PC-3 (cell line): ENCODE data around the gene VKORC1L1. TPM values are rescaled to one million over a fixed set of nuclear protein-coding genes. Genes with fewer than 3 reads are reported as not detected.
"Not testable (repeated sequence)": the region's sequence is repeated elsewhere in the genome, so short reads cannot be mapped to it uniquely, and the experiment has no call there.

Experiments used
- ATAC-seq: fragments of 200-7000 bp; cut with Tn5 transposase; 2 replicates; pipeline ENCODE4 v1.9.1; 2020; ENCODE audit warnings: mild to moderate bottlenecking, moderate library complexity
- BruUV-seq: library from RNA; stranded (reverse); fragments of 400-500 nt; replicated peaks from 2 replicates; lab custom pipeline; 2021; lab: Mats Ljungman, UMichigan
- CTCF ChIA-PET: fragments of 300-600 bp; sonication (Branson Sonifier 250); formaldehyde crosslinking; loops from one replicate; lab custom pipeline; 2022; ENCODE audit warnings: antibody characterized with exemption; lab: Charles Lee
- POLR2A ChIA-PET: fragments of 300-600 bp; sonication (Branson Sonifier 250); formaldehyde crosslinking; loops from one replicate; lab custom pipeline; 2022; ENCODE audit warnings: antibody characterized with exemption; ENCODE audit not compliant: unreplicated experiment; lab: Charles Lee
- DNase-seq: peaks from one replicate; pipeline ENCODE4 v3.0.0-alpha.2; 2015
- H2AFZ ChIP-seq: fragments of 300-600 bp; sonication (generic); 2 replicates; pipeline ENCODE4 v1.6.0; 2016; ENCODE audit warnings: antibody characterized with exemption, low read length
- H3F3A ChIP-seq: fragments of 300-600 bp; sonication (generic); one replicate; pipeline ENCODE4 v1.6.0; 2017; ENCODE audit warnings: antibody characterized with exemption, low read length, control low read depth, mild to moderate bottlenecking; ENCODE audit not compliant: unreplicated experiment
- H3K27ac ChIP-seq: fragments of 300-600 bp; sonication (generic); 2 replicates; pipeline ENCODE4 v1.5.1; 2016; ENCODE audit warnings: mild to moderate bottlenecking, low read length
- H3K27me3 ChIP-seq: fragments of 300-600 bp; sonication (generic); 2 replicates; pipeline ENCODE4 v1.6.1; 2016; ENCODE audit warnings: low read length, mixed read lengths
- H3K36me3 ChIP-seq: fragments of 300-600 bp; sonication (generic); 2 replicates; pipeline ENCODE4 v1.6.1; 2016; ENCODE audit warnings: low read depth, mixed run types, low read length, mixed read lengths
- H3K4me1 ChIP-seq: fragments of 300-600 bp; sonication (generic); 2 replicates; pipeline ENCODE4 v1.5.1; 2016; ENCODE audit warnings: low read length; ENCODE audit not compliant: insufficient read depth
- H3K4me2 ChIP-seq: fragments of 300-600 bp; sonication (generic); 2 replicates; pipeline ENCODE4 v1.6.0; 2016; ENCODE audit warnings: low read length
- H3K4me3 ChIP-seq: fragments of 300-600 bp; sonication (generic); 2 replicates; pipeline ENCODE4 v1.5.1; 2016; ENCODE audit warnings: mild to moderate bottlenecking, low read length, mixed read lengths
- H3K79me2 ChIP-seq: fragments of 300-600 bp; sonication (generic); 2 replicates; pipeline ENCODE4 v1.6.1; 2017; ENCODE audit warnings: low read length, mixed read lengths
- H3K9ac ChIP-seq: fragments of 300-600 bp; sonication (generic); 2 replicates; pipeline ENCODE4 v1.6.0; 2016; ENCODE audit warnings: mild to moderate bottlenecking, low read length
- H3K9me2 ChIP-seq: fragments of 300-600 bp; sonication (generic); replicated peaks from 2 replicates; pipeline ENCODE4 v1.6.1; 2016; ENCODE audit warnings: mixed run types, low read length, mixed read lengths
- H3K9me3 ChIP-seq: fragments of 300-600 bp; sonication (generic); 2 replicates; pipeline ENCODE4 v1.6.1; 2016; ENCODE audit warnings: low read length, mixed read lengths
- H4K20me1 ChIP-seq: fragments of 300-600 bp; sonication (generic); 2 replicates; pipeline ENCODE4 v1.6.1; 2016; ENCODE audit warnings: low read length, mixed read lengths
- EZH2 ChIP-seq: fragments of 300-600 bp; sonication (generic); IDR thresholded peaks from one replicate; pipeline ENCODE4 v1.6.1; 2017; ENCODE audit warnings: antibody characterized with exemption, mild to moderate bottlenecking, low read length; ENCODE audit not compliant: unreplicated experiment
- EZH2phosphoT487 ChIP-seq: fragments of 300-600 bp; sonication (generic); IDR thresholded peaks from 2 replicates; pipeline ENCODE4 v1.6.1; 2018; ENCODE audit warnings: mild to moderate bottlenecking, antibody characterized with exemption, low read length, borderline replicate concordance
- intact Hi-C: fragments of 100-400 bp; cut with micrococcal nuclease; formaldehyde crosslinking; loops from 2 replicates; pipeline ENCODE4 v1.9.0; 2023
- total RNA-seq: library from RNA; depleted of rRNA; stranded (reverse); fragments of >200 nt; gene quantifications from 2 replicates; pipeline ENCODE4 v1.2.3, GENCODE V29; 2014
- TF ChIP-seq, protein P1 (sequence below): fragments of 300-600 bp; sonication (generic); conservative IDR thresholded peaks from 2 replicates; pipeline ENCODE4 v1.5.1; 2017; ENCODE audit warnings: antibody characterized with exemption, low read depth, mild to moderate bottlenecking, low read length

Gene VKORC1L1
- total RNA-seq, 1 experiment from 2014 or later = 7.6 TPM

DNA sequence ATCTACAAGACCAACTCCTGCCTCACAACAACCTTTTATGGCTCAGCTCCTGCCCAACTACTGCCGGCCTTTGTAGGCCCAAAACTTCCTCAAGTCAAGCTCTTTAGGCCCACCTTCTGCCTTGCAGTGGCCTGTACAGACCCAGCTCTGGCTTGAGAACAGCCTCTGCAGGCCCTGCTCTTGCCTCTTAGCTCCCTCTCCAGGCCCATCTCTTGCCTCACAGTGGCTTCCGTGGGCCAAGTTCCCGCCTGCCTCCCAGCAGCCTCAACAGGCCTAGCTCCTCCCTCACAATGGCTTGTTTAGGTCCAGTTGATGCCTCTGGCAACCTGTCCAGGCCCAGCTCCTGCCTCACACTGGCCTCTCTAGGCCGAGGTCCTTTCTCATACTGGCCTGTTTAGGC is 32.4 kb upstream of the VKORC1L1 start:
- no peaks in the 10 kb centered on the region for H3K79me2 ChIP-seq
- no peak overlapping the region for H3K9ac ChIP-seq
- no peaks in the 10 kb centered on the region for H3K27me3 ChIP-seq
- ChIA-PET CTCF (no interaction called here), POLR2A (no interaction called here)
- intact Hi-C loops = no loop called here
- no peak overlapping the region for H3K4me2 ChIP-seq
- no peak for TF ChIP-seq EZH2phosphoT487
- TF ChIP-seq EZH2 = no peak
- TF ChIP-seq, protein P1, sequence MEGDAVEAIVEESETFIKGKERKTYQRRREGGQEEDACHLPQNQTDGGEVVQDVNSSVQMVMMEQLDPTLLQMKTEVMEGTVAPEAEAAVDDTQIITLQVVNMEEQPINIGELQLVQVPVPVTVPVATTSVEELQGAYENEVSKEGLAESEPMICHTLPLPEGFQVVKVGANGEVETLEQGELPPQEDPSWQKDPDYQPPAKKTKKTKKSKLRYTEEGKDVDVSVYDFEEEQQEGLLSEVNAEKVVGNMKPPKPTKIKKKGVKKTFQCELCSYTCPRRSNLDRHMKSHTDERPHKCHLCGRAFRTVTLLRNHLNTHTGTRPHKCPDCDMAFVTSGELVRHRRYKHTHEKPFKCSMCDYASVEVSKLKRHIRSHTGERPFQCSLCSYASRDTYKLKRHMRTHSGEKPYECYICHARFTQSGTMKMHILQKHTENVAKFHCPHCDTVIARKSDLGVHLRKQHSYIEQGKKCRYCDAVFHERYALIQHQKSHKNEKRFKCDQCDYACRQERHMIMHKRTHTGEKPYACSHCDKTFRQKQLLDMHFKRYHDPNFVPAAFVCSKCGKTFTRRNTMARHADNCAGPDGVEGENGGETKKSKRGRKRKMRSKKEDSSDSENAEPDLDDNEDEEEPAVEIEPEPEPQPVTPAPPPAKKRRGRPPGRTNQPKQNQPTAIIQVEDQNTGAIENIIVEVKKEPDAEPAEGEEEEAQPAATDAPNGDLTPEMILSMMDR = no peak
- ATAC-seq = no peak
- no peak overlapping the region for H3K27ac ChIP-seq
- H3K9me2 ChIP-seq = no peaks in the 10 kb centered on the region
- H3K9me3 ChIP-seq = no peaks in the 10 kb centered on the region
- H3F3A ChIP-seq = no peaks in the 10 kb centered on the region
- no peak overlapping the region for H2AFZ ChIP-seq
- no peak overlapping the region for H3K4me3 ChIP-seq
- no TSS peak for BruUV-seq
- no peaks in the 10 kb centered on the region for H4K20me1 ChIP-seq
- no peak for DNase-seq
- no peaks in the 10 kb centered on the region; the same call in 1 of the 2 replicates for H3K36me3 ChIP-seq
- H3K4me1 ChIP-seq = no peaks in the 10 kb centered on the region

DNA sequence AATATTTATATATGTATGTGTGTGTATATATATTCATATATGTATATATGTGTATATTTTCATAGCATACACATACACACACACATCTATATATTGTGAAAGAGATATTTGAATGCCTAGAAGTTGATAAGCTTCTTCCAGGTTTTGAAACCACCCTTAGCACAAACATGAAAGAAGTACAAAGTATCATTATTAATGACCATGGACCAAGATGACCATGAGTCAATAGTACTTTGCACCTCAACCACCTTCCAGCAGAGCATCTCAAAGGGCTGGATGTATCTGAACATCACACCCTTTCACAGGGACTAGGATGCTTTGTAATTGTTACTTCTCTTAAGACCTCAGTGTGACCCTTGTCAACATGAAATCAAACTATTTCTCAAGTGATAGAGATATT is 29.3 kb upstream of the VKORC1L1 start:
- DNase-seq, H3K4me2 ChIP-seq, H3K27ac ChIP-seq, H3K36me3 ChIP-seq, POLR2A ChIA-PET, H4K20me1 ChIP-seq, H3K79me2 ChIP-seq, BruUV-seq, H3K27me3 ChIP-seq, H3K9me3 ChIP-seq, intact Hi-C loops, H3K4me1 ChIP-seq, H2AFZ ChIP-seq, H3K4me3 ChIP-seq, H3K9ac ChIP-seq, H3K9me2 ChIP-seq, CTCF ChIA-PET, H3F3A ChIP-seq, ATAC-seq: not testable (repeated sequence)

DNA sequence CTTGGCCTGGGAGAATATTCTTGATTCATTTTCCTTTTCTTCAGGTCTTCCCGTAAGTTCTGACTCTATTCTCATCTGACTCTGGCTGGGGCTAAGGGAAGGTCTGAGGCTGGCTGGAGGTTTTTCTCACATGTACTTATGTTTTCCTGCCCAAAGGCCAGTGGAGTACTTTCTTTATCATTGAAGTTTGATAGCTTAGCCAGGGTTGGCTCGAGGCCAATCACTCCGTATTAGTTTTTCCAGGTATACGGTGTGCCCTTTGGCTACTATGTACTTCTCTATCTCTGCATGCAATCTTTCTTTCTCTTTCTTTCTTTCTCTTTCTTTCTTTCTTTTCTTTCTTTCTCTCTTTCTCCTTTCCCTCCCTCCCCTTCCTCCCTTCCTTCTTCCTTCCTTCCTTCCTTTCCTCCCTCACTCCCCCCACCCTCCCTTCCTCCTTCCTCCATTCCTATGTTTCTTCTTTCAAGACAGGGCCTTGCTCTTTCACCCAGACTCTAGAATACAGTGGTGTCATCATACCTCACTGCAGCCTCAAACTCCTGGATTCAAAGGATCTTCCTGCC is 26.8 kb upstream of the VKORC1L1 start:
- H3K9me3 ChIP-seq = no peaks in the 10 kb centered on the region
- DNase-seq (no peak), ATAC-seq (no peak)
- no peak overlapping the region for H3K4me2 ChIP-seq
- H3K27ac ChIP-seq = no peak overlapping the region
- H3F3A ChIP-seq = no peaks in the 10 kb centered on the region
- H3K9ac ChIP-seq = no peak overlapping the region
- TF ChIP-seq EZH2phosphoT487 (no peak), EZH2 (no peak)
- TF ChIP-seq, protein P1 = no peak
- no TSS peak for BruUV-seq
- H3K9me2 ChIP-seq = no peaks in the 10 kb centered on the region
- no peak overlapping the region for H2AFZ ChIP-seq
- H3K36me3 ChIP-seq = no peaks in the 10 kb centered on the region
- H3K4me1 ChIP-seq = no peaks in the 10 kb centered on the region
- intact Hi-C loops = no loop called here
- ChIA-PET POLR2A (no interaction called here), CTCF (no interaction called here)
- no peaks in the 10 kb centered on the region for H4K20me1 ChIP-seq
- H3K4me3 ChIP-seq = no peak overlapping the region
- no peaks in the 10 kb centered on the region for H3K27me3 ChIP-seq
- H3K79me2 ChIP-seq = no peaks in the 10 kb centered on the region

DNA sequence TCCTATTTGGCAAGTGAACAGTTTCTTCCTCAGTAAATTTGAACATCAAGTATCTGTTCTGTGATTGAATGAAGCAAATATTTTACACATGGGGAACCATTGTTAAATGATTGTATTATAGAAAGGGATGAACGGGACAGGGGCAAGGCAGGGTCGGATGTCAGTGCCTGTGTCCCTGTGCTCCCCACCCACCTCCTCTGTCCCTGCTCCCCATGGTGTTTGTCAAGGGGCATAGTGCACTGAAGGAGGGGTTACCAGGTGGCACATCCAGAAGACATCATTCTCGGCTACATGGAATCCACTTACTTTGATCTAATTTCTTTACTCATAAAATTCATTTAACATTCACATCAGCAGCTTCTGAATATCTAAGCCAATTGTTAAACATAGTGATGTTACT is 19.4 kb upstream of the VKORC1L1 start:
- intact Hi-C loops, H3K27me3 ChIP-seq, H3K9me3 ChIP-seq, H3K4me1 ChIP-seq, DNase-seq, H3K36me3 ChIP-seq, H3K4me2 ChIP-seq, CTCF ChIA-PET, H3K9me2 ChIP-seq, BruUV-seq, H3K4me3 ChIP-seq, H2AFZ ChIP-seq, H3K27ac ChIP-seq, H3F3A ChIP-seq, H3K79me2 ChIP-seq, POLR2A ChIA-PET, H4K20me1 ChIP-seq, H3K9ac ChIP-seq, ATAC-seq: not testable (repeated sequence)

DNA sequence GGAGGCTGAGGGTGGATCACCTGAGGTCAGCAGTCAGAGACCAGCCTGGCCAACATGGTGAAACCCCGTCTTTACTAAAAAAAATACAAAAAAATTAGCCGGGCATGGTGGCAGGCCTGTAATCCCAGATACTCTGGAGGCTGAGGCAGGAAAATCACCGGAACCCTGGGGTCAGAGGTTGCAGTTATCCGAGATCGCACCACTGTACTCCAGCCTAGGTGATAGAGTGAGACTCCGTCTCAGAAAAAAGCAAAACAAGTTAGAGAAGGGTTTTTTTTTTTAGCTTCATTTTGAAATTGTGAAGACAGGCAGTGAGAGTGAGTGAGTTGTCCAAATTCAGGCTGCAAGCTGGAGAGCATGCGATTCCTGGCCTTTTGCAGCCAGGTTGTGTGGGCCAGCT is 19.0 kb upstream of the VKORC1L1 start:
- H3F3A ChIP-seq, H3K9ac ChIP-seq, H3K79me2 ChIP-seq, BruUV-seq, H3K9me3 ChIP-seq, H3K36me3 ChIP-seq, H3K27ac ChIP-seq, ATAC-seq, H3K27me3 ChIP-seq, H4K20me1 ChIP-seq, H3K4me1 ChIP-seq, H2AFZ ChIP-seq, H3K4me2 ChIP-seq, H3K9me2 ChIP-seq, DNase-seq, intact Hi-C loops, H3K4me3 ChIP-seq, CTCF ChIA-PET: not testable (repeated sequence)
- POLR2A ChIA-PET = interaction anchor here (0.6 kb wide), 1 partner anchor 42 kb away, joined by 4 read pairs; no protein-coding TSS in a partner anchor
